Stimulated activated CD8-positive, alpha-beta memory T cell treated with anti-CD3 and anti-CD28 coated beads, Interleukin-15, amount 100 ng/mL, for 48 hours (primary cell): ENCODE measurements around the gene APOL2.
"Not testable (repeated sequence)": the region's sequence is repeated elsewhere in the genome, so short reads cannot be mapped to it uniquely, and the experiment has no call there.

Source experiments
- DNase-seq, 2 donors: peaks; one replicate each; pipeline ENCODE4 v3.0.0-alpha.2; 2020; ENCODE audit warnings: low read depth in 2 of 2

Gene APOL2, protein sequence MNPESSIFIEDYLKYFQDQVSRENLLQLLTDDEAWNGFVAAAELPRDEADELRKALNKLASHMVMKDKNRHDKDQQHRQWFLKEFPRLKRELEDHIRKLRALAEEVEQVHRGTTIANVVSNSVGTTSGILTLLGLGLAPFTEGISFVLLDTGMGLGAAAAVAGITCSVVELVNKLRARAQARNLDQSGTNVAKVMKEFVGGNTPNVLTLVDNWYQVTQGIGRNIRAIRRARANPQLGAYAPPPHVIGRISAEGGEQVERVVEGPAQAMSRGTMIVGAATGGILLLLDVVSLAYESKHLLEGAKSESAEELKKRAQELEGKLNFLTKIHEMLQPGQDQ

DNA sequence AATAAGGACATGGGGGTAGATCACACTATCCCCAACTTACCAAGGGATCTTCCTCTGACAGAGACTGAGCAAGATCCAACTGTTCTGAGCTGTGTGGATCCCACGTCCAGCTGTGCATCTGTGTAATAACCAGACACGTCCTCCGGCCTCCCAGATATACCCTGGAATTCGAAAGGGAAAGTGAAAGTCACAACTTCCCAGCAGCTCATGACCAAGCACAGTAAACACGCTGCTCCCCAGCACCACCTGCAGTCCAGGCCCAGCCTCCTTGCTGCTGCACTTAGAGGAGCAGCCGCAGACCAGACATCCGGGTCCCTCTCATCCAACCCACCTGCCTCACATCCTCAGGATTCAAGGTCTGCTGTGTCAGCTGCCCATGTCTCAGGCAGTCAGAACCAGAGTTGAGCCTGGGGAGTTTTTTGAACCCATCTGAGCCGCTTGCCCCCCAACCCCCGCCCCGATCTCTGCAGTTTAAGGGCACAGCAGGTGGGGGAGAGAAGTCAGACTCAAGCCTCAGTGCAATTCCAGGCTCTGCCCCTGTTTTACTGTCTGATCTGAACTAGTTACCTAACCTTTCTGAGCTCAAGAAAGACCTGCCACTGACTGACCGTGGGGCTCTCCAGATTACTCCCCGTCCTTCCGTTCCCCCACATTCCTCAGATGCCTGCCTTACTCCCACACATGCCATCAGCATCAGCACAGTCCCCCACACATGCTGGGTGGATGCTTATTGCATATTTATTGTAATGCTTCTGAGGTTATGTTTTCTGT, at the start of gene APOL2:
TSS of gene APOL2 (minus strand) at position 127 of the 771 bp plus-strand sequence. CDS start 6,365 bp downstream, outside the sequence.
- peak; percentile 81 to 82 for DNase-seq

DNA sequence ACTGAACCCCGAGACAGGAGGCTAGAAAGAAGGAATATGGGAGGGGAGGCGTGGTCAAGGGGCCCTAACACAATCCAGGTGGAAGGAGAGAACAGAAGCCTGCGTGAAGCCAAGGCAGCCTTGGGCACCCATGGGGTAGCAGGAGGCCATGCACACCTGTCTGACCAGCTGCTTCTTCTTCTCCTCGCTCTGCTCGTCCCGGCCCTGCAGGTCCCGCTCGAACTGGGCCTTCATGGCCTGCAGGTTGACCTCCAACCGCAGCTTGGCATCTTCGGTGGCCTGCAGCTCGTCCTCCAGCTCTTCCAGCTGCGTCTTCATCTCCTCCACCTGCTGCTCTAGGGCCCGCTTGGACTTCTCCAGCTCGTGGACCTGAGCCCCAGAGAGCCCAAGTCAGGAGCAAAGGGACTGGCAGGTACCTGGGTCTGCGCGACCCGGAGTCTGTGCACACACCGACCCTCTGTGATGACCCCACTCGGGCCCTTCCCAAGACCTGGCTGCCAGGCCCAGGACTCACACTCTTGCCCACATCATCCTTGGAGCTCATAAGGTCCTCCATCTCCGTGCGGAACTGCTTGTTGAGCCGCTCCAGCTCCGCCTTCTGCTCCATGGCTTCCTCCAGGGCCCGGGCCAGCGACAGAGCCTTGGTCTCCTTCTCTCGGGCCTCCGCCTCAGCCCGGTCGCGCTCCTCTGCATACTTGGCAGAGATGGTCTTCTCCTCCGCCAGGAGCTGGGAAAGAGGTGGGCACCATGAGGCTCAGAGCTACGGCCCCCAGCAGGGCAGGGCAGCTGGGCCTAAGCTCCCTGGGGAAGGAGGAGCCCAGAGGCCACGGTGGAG, 49.5 kb upstream of the APOL2 start:
- no peak for DNase-seq

DNA sequence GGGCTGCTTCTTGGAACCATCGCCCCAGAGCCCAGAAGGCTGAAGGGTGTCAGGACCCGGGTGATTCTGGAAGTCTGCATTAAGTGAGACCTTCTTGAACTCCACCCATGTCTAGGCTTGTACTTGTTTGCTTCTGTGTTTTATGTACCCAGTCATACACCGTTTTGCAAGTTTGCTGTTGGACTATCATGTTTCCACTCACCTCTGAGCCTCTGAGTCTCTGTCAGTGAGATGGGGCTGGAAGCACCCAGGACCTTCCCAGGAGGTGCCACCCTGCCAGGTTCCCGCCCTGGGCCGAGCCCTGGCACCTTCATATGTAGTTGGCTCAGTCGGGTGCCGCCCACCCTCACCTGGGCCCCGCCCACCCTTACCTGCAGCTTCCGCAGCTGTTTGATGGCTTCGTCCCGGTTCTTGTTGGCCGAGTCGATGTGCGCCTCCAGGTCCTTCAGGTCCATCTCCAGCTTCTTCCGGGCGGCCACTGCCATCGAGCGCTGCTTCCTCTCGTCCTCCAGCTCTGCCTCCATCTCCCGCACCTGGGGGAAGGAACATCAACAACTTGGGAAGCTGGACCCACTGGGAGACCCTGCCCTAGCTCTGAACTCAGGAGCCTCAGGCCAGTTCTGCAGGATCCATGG, 48.7 kb upstream of the APOL2 start:
- DNase-seq: no peak

DNA sequence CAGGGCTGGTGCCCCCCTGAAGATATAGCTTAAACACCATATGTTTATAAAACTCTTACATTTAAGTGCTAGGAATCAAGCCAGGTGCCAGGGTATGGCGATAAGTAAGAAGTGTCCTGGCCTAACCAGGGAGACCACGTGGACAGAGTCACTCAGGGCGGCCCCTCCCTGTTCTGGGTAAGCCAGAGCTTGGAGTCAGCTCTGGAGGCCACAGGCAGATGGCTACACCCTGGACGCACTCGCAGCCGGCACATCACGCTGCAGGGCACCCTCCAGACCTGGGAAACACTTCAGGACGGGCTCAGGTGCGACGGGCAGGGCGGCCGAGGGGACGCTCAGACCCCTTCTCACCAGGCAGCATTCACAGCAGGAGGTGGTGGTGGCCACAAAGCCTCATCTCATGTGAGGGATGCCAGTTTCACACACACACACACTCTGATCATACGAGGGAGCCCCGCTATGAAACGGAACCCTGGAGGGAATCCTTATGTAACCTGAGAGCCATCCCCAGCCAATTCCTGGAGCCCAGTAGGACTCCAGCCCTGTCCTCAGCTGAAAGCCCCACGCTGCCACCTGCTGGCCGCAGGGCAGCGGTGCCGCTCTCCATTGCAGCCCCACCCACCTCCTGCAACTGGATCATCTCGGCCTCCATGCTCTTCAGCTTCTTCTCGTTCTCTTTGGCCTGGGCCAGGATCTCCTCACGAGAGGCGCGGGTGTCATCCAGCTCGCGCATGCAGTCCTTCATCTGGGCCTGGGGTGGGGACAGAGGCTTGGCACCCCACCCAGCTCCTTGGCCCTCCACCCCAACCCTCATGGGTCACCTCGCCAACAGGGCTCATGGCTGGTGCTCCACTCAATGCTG, 47.0 kb upstream of the APOL2 start:
- DNase-seq: peak; percentile 46 to 54

DNA sequence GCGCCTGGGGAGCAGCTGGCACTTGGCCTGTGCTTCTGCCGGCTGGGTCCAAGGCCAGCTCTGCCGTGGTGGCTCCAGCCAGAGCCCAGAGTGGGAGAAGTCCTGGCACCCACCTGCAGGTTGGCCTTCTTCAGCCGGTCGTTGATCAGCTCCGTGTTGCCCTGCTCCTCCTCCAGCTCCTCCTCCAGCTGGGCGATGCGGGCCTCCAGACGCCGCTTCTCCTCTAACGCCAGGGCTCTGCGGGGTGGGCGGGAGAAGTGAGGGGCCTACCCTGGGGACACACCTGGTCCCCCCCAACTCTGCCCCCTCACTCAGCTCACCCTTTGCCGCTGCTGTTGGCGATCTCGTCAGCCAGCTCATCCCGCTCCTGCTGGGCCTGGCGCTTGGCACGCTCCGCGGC, 46.2 kb upstream of the APOL2 start:
- DNase-seq: no peak

DNA sequence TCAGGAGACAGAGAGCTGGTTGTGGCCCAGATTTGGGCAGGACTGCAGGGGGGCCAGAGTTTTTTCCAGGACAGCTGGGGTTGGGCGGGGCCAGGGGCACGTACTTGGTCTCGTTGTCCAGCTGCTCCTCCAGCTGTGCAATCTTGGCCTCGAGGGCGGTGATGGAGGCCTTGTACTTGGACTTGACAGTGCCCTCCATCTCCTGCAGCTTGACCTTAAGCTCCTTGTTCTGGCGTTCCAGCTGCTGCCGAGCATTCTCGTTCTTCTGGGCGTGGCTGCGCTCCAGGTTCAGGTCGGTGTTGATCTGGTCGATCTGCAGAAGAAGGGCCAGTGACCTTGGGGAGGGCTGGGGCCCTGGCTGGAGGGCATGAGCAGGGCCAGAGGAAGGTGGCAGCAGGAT, 45.7 kb upstream of the APOL2 start:
- DNase-seq: no peak

DNA sequence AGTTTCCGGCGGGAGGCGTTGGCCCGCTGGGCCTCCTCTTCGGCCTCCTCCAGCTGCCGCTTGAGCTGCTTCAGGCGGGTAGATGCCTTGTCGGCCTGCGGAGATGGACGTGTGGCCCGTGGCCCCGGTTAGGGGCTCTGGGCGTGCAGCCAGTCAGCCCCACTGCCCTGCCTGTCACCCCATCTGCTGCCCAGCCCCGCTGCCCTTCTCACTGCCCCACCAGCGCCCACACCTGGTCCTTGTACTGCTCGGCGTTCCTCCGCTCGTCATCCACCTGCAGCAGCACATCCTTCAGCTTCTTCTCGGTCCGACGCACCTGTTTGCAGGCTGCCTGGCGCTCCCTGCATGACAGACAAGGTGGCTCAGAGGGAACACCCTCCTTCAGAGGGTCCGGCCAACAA, 44.8 kb upstream of the APOL2 start:
- no peak for DNase-seq

DNA sequence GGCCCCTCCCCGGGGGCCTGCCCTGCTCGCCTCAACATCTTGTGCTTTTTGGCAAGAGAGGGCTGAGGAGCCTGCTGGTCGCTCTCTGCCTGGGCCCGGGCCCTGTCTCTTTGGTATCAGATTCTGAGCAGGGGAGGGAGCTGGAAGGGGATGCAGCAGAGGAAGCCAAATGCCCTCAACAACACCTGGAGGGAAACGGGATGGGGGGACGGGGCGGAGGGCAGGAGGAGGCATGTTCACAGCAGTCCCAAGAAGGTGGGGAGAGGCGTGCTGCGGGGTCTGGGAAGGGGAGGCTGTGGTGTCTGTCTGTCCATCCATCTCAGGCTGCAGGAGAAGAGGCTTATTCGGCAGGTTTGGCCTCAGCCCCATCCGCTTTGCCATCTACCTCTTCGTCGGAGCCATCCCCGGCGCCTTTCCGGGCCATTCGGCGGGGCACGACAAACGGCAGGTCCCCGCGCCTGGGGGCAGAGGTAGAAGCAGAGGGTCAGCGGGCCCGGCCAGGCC, 43.1 kb upstream of the APOL2 start:
- no peak for DNase-seq

DNA sequence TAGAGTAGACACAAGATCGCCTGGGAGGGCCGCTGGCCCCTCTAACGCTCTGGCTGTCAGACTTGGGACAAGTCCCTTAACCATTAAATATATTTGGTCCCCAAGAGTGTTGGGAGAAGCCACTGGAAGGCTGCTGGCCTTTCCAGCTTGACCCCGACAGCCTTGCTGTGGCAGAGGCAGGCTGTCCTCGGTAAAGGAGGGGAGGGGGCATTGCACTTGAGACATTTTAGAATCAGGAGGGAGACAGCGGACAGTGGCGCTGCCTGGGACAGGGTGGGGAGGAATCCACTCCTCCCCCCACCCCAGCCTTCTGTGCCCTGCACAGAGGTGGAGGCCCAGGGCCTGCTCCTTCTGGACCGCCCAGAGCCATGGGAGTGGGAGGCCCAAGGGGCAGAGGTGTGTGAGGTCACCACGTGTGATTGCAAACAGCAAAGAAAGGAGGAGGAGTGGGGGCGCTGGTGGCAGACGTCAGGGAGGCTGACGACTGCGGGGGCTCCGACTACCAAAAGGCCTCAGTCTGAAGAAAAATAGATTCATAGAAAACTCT, 42.5 kb upstream of the APOL2 start:
- DNase-seq: no peak

DNA sequence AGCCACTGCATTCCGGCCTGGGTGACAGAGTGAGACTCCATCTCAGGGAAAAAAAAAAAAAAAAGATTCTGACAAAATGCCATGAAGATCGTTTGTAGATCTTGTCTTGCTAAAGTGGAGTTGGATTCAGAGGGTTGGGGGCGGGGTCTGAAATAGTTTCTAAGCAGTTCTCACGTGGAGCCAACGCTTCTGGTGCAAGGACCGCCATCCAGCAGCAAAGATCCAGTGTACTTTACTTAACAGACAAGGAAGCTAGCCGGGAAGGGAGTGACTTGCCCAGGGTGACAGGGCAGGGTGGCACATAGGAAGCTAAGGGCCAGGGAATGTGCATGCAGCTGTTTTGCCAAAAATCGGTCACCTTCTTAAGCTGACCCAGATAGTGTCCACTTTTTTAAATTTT, 41.1 kb upstream of the APOL2 start:
- no peak for DNase-seq

DNA sequence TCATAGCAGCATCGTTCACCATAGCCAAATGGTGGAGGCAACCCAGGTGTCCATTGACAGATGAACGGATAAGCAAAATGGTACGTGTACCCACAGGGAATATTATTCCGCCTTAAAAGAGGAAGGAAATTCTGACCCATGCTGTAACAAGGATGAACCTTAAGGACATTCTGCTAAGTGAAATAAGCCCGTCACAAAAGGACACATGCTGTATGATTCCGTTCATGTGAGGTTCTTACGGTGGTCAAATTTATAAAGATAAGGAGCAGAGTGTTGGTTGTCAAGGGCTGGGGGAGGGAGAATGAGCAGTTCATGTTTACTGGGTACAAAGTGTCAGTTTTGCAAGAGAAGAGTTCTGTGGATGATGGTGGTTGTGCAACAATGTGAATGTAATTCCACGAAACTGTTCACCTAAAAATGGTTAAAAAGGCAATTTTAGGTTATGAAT, 39.9 kb upstream of the APOL2 start:
- no peak for DNase-seq

DNA sequence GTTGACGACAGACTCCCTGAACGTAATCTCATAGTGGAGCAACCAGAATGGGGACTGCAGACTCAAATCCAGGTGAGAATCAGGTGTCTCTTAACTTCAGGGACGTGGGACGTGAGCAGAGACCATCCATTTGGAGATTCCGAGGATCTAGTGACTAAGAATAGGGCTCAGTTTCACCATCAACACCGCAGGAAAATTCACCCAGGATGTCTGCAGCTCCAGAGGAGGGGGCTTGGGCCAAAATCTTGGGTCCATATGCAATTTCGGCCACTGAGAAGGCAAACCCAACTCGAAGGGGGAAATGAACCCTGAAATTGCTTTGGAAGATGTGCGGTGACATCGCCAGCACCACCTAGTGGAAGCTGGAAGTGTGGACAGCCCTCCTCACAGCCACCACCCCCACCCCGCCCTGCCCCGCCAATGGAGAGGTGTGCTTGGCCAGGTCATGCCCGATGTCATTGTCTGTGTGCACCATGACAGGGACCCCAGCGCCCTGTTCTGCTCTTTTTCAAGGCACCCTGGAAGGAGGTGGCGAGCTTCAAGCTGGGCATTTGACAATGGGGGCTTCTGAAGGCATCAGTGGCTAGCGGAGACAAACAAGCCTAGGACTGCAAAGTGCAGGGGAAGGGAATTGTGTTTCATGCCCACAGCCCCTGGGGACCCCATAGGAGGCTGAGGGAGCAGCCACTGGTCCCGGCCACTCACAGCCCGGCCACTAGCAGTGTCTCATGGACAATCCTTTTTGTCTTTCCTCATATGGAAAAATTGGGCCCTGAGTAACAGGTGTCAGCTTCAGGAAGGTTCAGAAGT, 38.4 kb upstream of the APOL2 start:
- DNase-seq: peak; percentile 44 to 60

DNA sequence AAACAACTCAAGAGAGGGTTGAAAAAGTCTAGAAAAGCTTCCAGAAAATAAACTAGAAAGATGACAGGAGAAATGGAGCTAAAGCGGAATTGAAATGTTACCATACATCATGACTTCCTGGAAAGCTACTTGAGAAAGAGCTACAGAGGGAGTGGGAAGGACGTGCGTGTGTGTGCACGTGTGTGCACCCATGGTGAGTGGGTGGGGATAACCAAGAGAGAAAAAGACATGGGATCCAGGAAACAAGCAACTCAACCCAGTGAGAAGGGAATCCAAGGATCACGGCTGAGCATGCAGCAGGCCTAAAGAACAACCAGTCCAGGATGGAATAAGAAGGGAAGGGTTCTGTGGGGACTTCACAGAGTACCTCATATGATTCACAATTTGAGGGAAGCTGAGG, 35.2 kb upstream of the APOL2 start:
- DNase-seq: no peak

DNA sequence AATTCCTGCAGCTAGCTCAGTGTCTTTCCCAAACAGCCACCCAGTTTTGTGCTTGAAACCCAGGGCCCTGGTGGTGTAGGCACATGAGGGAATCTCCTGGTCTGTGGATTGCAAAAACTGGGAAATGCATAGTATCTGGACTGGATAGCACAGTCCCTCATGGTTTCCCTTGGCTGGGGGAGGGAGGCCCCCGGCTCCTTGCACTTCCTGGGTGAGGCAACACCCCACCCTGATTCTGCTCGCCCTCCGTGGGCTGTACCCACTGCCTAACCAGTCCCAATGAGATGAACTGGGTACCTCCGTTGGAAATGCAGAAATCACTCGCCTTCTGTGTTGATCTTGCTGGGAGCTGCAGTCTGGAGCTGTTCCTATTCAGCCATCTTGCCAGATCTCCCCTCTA, 32.6 kb upstream of the APOL2 start:
- not testable (repeated sequence) for DNase-seq

DNA sequence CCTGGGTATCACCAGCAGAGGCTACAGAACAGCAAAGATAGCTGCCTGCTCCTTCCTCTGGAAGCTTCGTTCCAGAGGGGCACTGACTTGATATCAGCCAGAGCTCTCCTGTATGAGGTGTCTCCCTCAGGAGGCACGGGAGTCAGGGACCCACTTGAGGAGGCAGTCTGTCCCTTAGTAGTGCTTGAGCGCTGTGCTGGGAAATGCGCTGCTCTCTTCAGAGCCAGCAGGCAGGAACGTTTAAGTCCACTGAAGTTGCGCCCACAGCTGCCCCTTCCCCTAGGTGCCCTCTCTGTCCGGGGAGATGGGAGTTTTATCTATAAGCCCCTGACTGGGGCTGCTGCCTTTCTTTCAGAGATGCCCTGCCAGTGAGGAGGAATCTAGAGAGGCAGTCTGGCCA, 31.9 kb upstream of the APOL2 start:
- not testable (repeated sequence) for DNase-seq

DNA sequence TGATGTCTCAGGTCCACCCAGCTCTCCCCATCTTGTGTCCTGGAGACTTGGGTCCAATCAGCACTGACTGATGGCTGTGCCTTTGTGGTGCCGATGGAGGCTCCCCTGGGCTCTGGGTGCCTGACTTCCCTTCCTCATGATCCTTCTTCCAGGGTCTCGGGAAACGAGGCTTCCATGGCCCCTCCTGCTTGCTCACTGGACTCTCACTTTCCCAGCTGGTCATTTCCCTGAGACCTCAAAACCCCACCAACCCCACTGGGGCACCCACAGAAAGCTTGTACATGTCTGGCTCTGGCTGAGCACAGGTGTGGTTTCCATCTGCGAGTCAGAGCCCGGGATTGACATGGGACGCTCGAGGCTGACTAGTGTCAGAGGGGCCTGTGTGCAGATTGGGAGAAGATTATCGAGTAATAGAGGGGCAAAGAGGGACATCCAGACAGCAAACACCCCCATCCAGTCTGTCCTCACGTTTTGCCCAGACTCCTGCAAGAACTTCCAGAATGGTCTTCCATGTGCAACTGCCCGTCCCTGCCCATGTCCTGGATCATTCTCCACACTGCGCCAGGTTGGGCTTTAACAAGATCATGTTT, 28.7 kb upstream of the APOL2 start:
- no peak for DNase-seq

DNA sequence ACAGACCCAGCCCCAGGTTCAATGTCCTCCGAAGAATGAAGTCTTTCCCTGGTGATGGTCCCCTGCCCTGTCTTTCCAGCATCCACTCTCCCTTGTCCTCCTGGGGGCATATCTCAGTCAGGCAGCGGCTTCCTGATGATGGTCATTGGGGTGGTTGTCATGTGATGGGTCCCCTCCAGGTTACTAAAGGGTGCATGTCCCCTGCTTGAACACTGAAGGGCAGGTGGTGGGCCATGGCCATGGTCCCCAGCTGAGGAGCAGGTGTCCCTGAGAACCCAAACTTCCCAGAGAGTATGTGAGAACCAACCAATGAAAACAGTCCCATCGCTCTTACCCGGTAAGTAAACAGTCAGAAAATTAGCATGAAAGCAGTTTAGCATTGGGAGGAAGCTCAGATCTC, 27.7 kb upstream of the APOL2 start:
- no peak for DNase-seq

DNA sequence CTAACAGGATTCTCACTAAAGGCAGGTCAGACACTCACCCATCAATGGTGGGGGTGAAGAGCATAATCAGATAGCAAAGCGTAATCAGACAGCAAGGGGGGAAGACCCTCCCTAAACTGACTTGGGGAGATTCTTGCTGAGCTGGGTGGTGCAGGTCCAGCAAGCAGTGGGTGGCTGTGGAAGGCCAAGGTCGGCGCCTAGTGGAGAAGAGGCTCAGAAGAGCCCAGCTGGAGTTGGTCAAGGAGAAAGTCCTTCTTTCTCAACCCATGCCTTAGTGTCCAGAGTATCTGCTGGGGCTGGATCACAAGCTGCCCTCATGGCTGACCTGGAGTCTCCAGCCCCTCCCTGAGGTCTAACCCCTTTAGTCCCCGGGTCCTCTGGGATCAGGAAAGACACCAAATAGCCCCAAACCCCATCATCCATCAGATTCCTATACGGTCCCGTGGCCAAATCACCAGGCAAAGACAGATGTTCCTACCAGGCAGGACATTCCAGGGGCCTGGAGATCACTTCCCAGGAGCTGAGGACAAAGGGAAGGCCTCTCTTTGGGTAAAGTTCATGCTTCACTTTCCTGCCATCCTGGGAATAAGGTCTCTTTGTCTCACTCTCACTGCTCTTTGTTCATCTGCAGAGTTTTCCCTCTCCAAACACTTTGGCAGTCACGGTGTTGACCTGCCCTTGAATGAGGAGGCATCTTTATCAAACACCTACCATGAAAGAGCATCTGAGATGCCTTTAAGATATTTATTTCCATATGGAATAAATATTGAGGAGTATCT, 24.7 kb upstream of the APOL2 start:
- not testable (repeated sequence) for DNase-seq
